AG04449 (cell line): ENCODE results near the gene C11orf16.

ENCODE experiments used
- CTCF ChIA-PET: fragments of 350-600 bp; formaldehyde crosslinking; extraction: SDS; loops from one replicate; lab custom pipeline; 2021; ENCODE audit warnings: antibody characterized with exemption; lab: Yijun Ruan, JAX
- POLR2A ChIA-PET: fragments of 400-600, 350-600 bp; formaldehyde crosslinking; extraction: SDS; loops from one replicate; lab custom pipeline; 2020; ENCODE audit warnings: antibody characterized with exemption, inconsistent platforms; lab: Yijun Ruan, JAX
- DNase-seq: peaks from one replicate; pipeline ENCODE4 v3.0.0-alpha.2; 2010; ENCODE audit warnings: low read depth, low spot score
- H3K4me3 ChIP-seq: 2 replicates; pipeline ENCODE4 v1.5.1; 2011; ENCODE audit warnings: low read depth, mild to moderate bottlenecking, control low read depth, low read length
- CTCF ChIP-seq: IDR thresholded peaks from one replicate; pipeline ENCODE4 v1.5.1; 2011; ENCODE audit warnings: mild to moderate bottlenecking, moderate library complexity, low read length, control low read depth, inconsistent platforms; ENCODE audit not compliant: insufficient read depth; ENCODE audit errors: missing control alignments

C11orf16 gene

GRCh38 chr11:8959546-8960166 is 26.9 kb upstream of the C11orf16 start:
- CTCF ChIA-PET, result interaction anchor here (0.7 to 4.6 kb wide), 54 partner anchors 10 to 767 kb away, joined by 3 to 83 read pairs (median 4); partner anchors contain the start of genes AKIP1, ASCL3 and C11orf16
- peak; percentile 51 for TF ChIP-seq CTCF
- no peak overlapping the region for H3K4me3 ChIP-seq
- POLR2A ChIA-PET, result interaction anchor here (0.8 to 1.3 kb wide), 6 partner anchors 25 to 278 kb away, joined by 3 to 5 read pairs (median 3); partner anchors contain the start of gene TRIM66
- DNase-seq, result peak; percentile 69

- no peak overlapping the region for H3K4me3 ChIP-seq
- POLR2A ChIA-PET, result no interaction called here
- no peak for TF ChIP-seq CTCF
- no peak for DNase-seq
- CTCF ChIA-PET, result interaction anchor here (1.0 to 4.6 kb wide), 3 partner anchors 7 to 181 kb away, joined by 3 to 55 read pairs (median 4); no protein-coding TSS in a partner anchor
Observed at GRCh38 chr11:8956860-8957259, 24.1 kb upstream of the C11orf16 start.

- CTCF ChIA-PET, result interaction anchor here (1.1 to 5.3 kb wide), 4 partner anchors 10 to 34 kb away, joined by 3 to 55 read pairs (median 6); no protein-coding TSS in a partner anchor
- no peak for DNase-seq
- POLR2A ChIA-PET, result interaction anchor here (0.6 kb wide), 1 partner anchor 141 kb away, joined by 3 read pairs; no protein-coding TSS in a partner anchor
- no peak for TF ChIP-seq CTCF
- no peak overlapping the region for H3K4me3 ChIP-seq
Observed at GRCh38 chr11:8948886-8949285, 16.1 kb upstream of the C11orf16 start.

- no peak for TF ChIP-seq CTCF
- ChIA-PET POLR2A (no interaction called here), CTCF (interaction anchor here (1.2 to 5.3 kb wide), 4 partner anchors 8 to 33 kb away, joined by 3 to 55 read pairs (median 7); no protein-coding TSS in a partner anchor)
Observed at GRCh38 chr11:8947230-8947943, 14.6 kb upstream of the C11orf16 start.

GRCh38 chr11:8942518-8943066 is 9.8 kb upstream of the C11orf16 start, which contains the start of gene ASCL3:
ASCL3 (minus strand) TSS chr11:8943016; CDS start chr11:8938161, 4,855 bp downstream.
- ChIA-PET CTCF (interaction anchor here (1.4 to 2.3 kb wide), 3 partner anchors 17 to 29 kb away, joined by 4 to 9 read pairs (median 8); no protein-coding TSS in a partner anchor), POLR2A (no interaction called here)
- H3K4me3 ChIP-seq, result no peak within 1 kb of the TSS
- no peak for TF ChIP-seq CTCF
- DNase-seq, result no peak

More at GRCh38 chr11:8947230-8947943, 14.6 kb upstream of the C11orf16 start:
- no peak for DNase-seq
- no peak overlapping the region for H3K4me3 ChIP-seq
